ENCODE data around the gene EFNA1. TPM values are rescaled to one million over a fixed set of nuclear protein-coding genes. Genes with fewer than 3 reads are reported as not detected.

The EFNA1 gene
- total and polyA plus RNA-seq, 11 donors, result 22.8 to 103 (median 37.2) TPM

DNA sequence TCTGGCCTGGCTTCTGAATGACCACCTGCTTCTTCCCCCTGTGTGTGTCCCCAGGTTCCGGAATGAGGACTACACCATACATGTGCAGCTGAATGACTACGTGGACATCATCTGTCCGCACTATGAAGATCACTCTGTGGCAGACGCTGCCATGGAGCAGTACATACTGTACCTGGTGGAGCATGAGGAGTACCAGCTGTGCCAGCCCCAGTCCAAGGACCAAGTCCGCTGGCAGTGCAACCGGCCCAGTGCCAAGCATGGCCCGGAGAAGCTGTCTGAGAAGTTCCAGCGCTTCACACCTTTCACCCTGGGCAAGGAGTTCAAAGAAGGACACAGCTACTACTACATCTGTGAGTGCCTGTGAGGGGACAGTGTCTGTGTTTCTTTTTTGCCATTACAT lies 3.6 kb downstream of the EFNA1 start:
- Histone ChIP-seq H3K4me3 (peak overlapping the region in 9 of 12 donors; percentile 68 to 95 (median 86)), H3K27ac (peak overlapping the region; percentile 70 to 100 (median 96)), H3K4me1 (peaks cover 16 to 82% (median 55%) of the 10 kb centered on the region in 12 donors), H3K9me3 (no peaks in the 10 kb centered on the region), H3K36me3 (peaks cover 0 to 42% (median 38%) of the 10 kb centered on the region in 9 donors), H3K27me3 (peaks cover 0 to 29% (median 0%) of the 10 kb centered on the region in 9 donors)
- DNase-seq (peak in 2 of 5 donors; percentile 61 to 78), ATAC-seq (peak in 2 of 4 donors; percentile 1 to 6)
- intact Hi-C loops (cut with DNase I), result no loop called here
- TF ChIP-seq POLR2A (IDR thresholded peaks at IDR 0.05), result no peak
- TF ChIP-seq, protein P1, sequence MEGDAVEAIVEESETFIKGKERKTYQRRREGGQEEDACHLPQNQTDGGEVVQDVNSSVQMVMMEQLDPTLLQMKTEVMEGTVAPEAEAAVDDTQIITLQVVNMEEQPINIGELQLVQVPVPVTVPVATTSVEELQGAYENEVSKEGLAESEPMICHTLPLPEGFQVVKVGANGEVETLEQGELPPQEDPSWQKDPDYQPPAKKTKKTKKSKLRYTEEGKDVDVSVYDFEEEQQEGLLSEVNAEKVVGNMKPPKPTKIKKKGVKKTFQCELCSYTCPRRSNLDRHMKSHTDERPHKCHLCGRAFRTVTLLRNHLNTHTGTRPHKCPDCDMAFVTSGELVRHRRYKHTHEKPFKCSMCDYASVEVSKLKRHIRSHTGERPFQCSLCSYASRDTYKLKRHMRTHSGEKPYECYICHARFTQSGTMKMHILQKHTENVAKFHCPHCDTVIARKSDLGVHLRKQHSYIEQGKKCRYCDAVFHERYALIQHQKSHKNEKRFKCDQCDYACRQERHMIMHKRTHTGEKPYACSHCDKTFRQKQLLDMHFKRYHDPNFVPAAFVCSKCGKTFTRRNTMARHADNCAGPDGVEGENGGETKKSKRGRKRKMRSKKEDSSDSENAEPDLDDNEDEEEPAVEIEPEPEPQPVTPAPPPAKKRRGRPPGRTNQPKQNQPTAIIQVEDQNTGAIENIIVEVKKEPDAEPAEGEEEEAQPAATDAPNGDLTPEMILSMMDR (IDR thresholded peaks at IDR 0.05), result no peak
- 23 to 42% (median 38%) methylated on average over 6 to 8 of the region's 8 CpGs for WGBS, 4 donors

DNA sequence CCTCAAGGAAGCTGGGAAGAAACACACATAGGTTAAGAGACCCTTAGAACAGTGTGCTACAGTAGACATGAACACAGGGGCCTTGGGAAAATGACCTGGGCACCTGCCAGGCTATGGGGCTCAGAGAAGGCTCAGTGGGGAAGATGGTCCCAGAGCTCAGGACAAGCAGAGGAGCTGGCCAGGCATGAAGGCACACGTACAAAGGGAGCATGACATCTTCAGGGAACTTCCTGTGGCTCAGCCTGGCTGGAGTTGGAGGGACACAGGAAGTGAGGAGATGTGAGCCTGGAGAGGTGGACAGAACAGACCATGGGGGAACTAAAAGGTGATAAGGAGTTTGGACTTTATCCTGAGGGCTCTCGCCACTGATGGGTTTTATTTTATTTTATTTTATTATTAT lies 4.2 kb downstream of the EFNA1 start:
- no peak for TF ChIP-seq POLR2A (IDR thresholded peaks at IDR 0.05)
- TF ChIP-seq, protein P1 (IDR thresholded peaks at IDR 0.05), result no peak
- no peaks in the 10 kb centered on the region for H3K9me3 ChIP-seq
- H3K4me1 ChIP-seq, result peaks cover 20 to 80% (median 56%) of the 10 kb centered on the region in 12 donors
- peak overlapping the region in 9 of 12 donors; percentile 68 to 95 (median 86) for H3K4me3 ChIP-seq
- peaks cover 0 to 42% (median 38%) of the 10 kb centered on the region in 9 donors for H3K36me3 ChIP-seq
- H3K27ac ChIP-seq, result peak overlapping the region in 11 of 12 donors; percentile 70 to 100 (median 97)
- intact Hi-C loops (cut with DNase I), result no loop called here
- WGBS, 4 donors, result 39 to 52% (median 50%) methylated on average over 2 of the region's 2 CpGs
- no peak for ATAC-seq
- DNase-seq, result no peak
- H3K27me3 ChIP-seq, result peaks cover 0 to 28% (median 0%) of the 10 kb centered on the region in 9 donors

DNA sequence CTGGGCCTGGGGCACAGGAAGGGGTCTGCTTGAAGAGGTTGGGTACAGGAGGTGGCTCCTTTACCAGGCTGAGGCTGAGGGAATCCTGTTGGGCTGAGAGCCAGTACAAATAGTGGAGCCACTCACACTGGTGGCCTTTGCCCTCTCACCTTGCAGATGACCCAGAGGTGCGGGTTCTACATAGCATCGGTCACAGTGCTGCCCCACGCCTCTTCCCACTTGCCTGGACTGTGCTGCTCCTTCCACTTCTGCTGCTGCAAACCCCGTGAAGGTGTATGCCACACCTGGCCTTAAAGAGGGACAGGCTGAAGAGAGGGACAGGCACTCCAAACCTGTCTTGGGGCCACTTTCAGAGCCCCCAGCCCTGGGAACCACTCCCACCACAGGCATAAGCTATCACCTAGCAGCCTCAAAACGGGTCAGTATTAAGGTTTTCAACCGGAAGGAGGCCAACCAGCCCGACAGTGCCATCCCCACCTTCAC lies 6.2 kb downstream of the EFNA1 start:
- WGBS, 4 donors, result 57 to 74% (median 73%) methylated on average over 4 to 7 of the region's 7 CpGs
- H3K27ac ChIP-seq, result peak overlapping the region in 9 of 12 donors; percentile 15 to 99 (median 92)
- peaks cover 0 to 8% (median 0%) of the 10 kb centered on the region in 9 donors for H3K27me3 ChIP-seq
- TF ChIP-seq POLR2A (IDR thresholded peaks at IDR 0.05), result no peak
- TF ChIP-seq, protein P1 (IDR thresholded peaks at IDR 0.05), result no peak
- ATAC-seq (no peak), DNase-seq (no peak)
- H3K4me3 ChIP-seq, result peak overlapping the region in 4 of 12 donors; percentile 60 to 86 (median 72)
- peaks cover 21 to 77% (median 59%) of the 10 kb centered on the region in 12 donors for H3K4me1 ChIP-seq
- H3K36me3 ChIP-seq, result peaks cover 0 to 57% (median 39%) of the 10 kb centered on the region in 9 donors
- no peaks in the 10 kb centered on the region for H3K9me3 ChIP-seq
- intact Hi-C loops (cut with DNase I), result no loop called here

DNA sequence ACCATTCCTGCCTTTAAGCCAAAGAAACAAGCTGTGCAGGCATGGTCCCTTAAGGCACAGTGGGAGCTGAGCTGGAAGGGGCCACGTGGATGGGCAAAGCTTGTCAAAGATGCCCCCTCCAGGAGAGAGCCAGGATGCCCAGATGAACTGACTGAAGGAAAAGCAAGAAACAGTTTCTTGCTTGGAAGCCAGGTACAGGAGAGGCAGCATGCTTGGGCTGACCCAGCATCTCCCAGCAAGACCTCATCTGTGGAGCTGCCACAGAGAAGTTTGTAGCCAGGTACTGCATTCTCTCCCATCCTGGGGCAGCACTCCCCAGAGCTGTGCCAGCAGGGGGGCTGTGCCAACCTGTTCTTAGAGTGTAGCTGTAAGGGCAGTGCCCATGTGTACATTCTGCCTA lies 6.6 kb downstream of the EFNA1 start:
- TF ChIP-seq POLR2A (IDR thresholded peaks at IDR 0.05), result peak in 1 of 2 donors; percentile 2
- TF ChIP-seq, protein P1 (IDR thresholded peaks at IDR 0.05), result no peak
- peaks cover 0 to 7% (median 0%) of the 10 kb centered on the region in 9 donors for H3K27me3 ChIP-seq
- peaks cover 0 to 57% (median 39%) of the 10 kb centered on the region in 9 donors for H3K36me3 ChIP-seq
- intact Hi-C loops (cut with DNase I), result no loop called here
- 36 to 60% (median 40%) methylated on average over 1 of the region's 1 CpG for WGBS, 4 donors
- DNase-seq (no peak), ATAC-seq (no peak)
- no peaks in the 10 kb centered on the region for H3K9me3 ChIP-seq
- H3K4me1 ChIP-seq, result peaks cover 21 to 79% (median 63%) of the 10 kb centered on the region in 12 donors
- peak overlapping the region in 7 of 12 donors; percentile 57 to 86 (median 66) for H3K4me3 ChIP-seq
- H3K27ac ChIP-seq, result peak overlapping the region; percentile 90 to 99 (median 98)

All from heart left ventricle (tissue), 16 donors.